ENCODE results near the gene CD109.

DNA sequence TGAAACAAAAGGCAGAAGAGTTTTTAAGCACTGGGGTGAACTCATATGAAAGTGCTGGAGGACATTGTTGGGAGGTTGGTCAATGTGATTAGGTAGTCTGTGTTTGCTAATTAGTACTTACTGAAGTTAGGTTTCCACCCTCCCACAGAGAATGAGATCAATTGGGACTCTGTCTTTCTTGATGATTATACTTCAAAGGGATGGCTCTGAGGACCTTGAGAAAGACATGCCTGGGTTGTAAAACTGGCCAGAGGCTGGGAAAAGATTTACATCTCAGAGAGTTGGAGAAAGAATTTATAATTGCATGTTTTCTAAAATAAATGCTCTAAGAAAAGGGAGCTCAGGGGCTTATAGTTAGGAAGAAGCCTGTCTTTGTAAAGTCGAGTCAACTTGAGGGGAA lies 74.0 kb downstream of the CD109 start:
- TF ChIP-seq, protein P1, sequence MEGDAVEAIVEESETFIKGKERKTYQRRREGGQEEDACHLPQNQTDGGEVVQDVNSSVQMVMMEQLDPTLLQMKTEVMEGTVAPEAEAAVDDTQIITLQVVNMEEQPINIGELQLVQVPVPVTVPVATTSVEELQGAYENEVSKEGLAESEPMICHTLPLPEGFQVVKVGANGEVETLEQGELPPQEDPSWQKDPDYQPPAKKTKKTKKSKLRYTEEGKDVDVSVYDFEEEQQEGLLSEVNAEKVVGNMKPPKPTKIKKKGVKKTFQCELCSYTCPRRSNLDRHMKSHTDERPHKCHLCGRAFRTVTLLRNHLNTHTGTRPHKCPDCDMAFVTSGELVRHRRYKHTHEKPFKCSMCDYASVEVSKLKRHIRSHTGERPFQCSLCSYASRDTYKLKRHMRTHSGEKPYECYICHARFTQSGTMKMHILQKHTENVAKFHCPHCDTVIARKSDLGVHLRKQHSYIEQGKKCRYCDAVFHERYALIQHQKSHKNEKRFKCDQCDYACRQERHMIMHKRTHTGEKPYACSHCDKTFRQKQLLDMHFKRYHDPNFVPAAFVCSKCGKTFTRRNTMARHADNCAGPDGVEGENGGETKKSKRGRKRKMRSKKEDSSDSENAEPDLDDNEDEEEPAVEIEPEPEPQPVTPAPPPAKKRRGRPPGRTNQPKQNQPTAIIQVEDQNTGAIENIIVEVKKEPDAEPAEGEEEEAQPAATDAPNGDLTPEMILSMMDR (IDR thresholded peaks at IDR 0.05): no peak
- TF ChIP-seq ZFX (IDR thresholded peaks at IDR 0.05; ENCODE audit: borderline replicate concordance): no peak

Data from 22Rv1 (cell line).